HCT116 (cell line): ENCODE results near the gene AMZ2. TPM values are rescaled to one million over a fixed set of nuclear protein-coding genes. Genes with fewer than 3 reads are reported as not detected.

Source experiments
- EZH2 ChIP-seq: fragments of 200-600 bp; sonication (generic); IDR thresholded peaks from 2 replicates; pipeline ENCODE4 v1.6.1; 2017; ENCODE audit warnings: antibody characterized with exemption, mixed run types
- EZH2phosphoT487 ChIP-seq: fragments of 200-600 bp; IDR thresholded peaks from 2 replicates; pipeline ENCODE4 v1.6.1; 2018; ENCODE audit warnings: antibody characterized with exemption, borderline replicate concordance
- FOSL1 ChIP-seq: IDR thresholded peaks from 2 replicates; pipeline ENCODE4 v1.6.1; 2012; ENCODE audit warnings: low read depth
- JUND ChIP-seq: IDR thresholded peaks from 2 replicates; pipeline ENCODE4 v1.6.1; 2012
- MAX ChIP-seq: IDR thresholded peaks from 2 replicates; pipeline ENCODE4 v1.6.1; 2012
- POLR2A ChIP-seq: IDR thresholded peaks from 2 replicates; pipeline ENCODE4 v1.7.0; 2011; ENCODE audit warnings: borderline replicate concordance; ENCODE audit not compliant: insufficient read depth, insufficient read length; ENCODE audit errors: extremely low read depth
- TCF7L2 ChIP-seq: IDR thresholded peaks from 2 replicates; pipeline ENCODE4 v1.7.0; 2011; ENCODE audit warnings: borderline replicate concordance, inconsistent platforms; ENCODE audit not compliant: insufficient read depth, insufficient read length; ENCODE audit errors: extremely low read depth
- total RNA-seq: library from RNA; stranded (reverse); gene quantifications from one replicate; pipeline ENCODE4 v1.2.1, GENCODE V29; 2021; ENCODE audit not compliant: unreplicated experiment
- TF ChIP-seq, protein P1 (sequence below): IDR thresholded peaks from 2 replicates; pipeline ENCODE4 v1.6.1; 2012; ENCODE audit warnings: low read depth

The AMZ2 gene
- total RNA-seq, 1 experiment from 2014 or later: 131 TPM

GRCh38 chr17:68205251-68205807 lies 42.5 kb upstream of the AMZ2 start (continued):
- TF ChIP-seq, protein P1, sequence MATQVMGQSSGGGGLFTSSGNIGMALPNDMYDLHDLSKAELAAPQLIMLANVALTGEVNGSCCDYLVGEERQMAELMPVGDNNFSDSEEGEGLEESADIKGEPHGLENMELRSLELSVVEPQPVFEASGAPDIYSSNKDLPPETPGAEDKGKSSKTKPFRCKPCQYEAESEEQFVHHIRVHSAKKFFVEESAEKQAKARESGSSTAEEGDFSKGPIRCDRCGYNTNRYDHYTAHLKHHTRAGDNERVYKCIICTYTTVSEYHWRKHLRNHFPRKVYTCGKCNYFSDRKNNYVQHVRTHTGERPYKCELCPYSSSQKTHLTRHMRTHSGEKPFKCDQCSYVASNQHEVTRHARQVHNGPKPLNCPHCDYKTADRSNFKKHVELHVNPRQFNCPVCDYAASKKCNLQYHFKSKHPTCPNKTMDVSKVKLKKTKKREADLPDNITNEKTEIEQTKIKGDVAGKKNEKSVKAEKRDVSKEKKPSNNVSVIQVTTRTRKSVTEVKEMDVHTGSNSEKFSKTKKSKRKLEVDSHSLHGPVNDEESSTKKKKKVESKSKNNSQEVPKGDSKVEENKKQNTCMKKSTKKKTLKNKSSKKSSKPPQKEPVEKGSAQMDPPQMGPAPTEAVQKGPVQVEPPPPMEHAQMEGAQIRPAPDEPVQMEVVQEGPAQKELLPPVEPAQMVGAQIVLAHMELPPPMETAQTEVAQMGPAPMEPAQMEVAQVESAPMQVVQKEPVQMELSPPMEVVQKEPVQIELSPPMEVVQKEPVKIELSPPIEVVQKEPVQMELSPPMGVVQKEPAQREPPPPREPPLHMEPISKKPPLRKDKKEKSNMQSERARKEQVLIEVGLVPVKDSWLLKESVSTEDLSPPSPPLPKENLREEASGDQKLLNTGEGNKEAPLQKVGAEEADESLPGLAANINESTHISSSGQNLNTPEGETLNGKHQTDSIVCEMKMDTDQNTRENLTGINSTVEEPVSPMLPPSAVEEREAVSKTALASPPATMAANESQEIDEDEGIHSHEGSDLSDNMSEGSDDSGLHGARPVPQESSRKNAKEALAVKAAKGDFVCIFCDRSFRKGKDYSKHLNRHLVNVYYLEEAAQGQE: no peak
- peak; percentile 85 for TF ChIP-seq MAX
- TF ChIP-seq EZH2: no peak
- TF ChIP-seq TCF7L2: peak; percentile 83
- peak; percentile 45 for TF ChIP-seq POLR2A
- no peak for TF ChIP-seq JUND
- no peak for TF ChIP-seq EZH2phosphoT487
- no peak for TF ChIP-seq FOSL1
